ENCODE results near the gene DOCK6.
A peak's percentile ranks its signal among the peaks of the same experiment; 100 is the strongest.
"Not testable (repeated sequence)": the region's sequence is repeated elsewhere in the genome, so short reads cannot be mapped to it uniquely, and the experiment has no call there.

Gene DOCK6

GRCh38 chr19:11197291-11198174, 64.8 kb downstream of the DOCK6 start, which contains the start of gene KANK2:
Gene KANK2, minus strand, starts transcription at chr19:11197545. Its CDS starts 3,034 bp downstream, at chr19:11194511.
- peak; percentile 82 for DNase-seq (ENCODE audit: low spot score)

- DNase-seq (ENCODE audit: low spot score), result peak; percentile 62
Observed at GRCh38 chr19:11196406-11197287, 65.7 kb downstream of the DOCK6 start.

- no peak for DNase-seq (ENCODE audit: low spot score)
Observed at GRCh38 chr19:11195681-11196080, 66.6 kb downstream of the DOCK6 start.

- no peak for DNase-seq (ENCODE audit: low spot score)
Observed at GRCh38 chr19:11194656-11195558, 67.4 kb downstream of the DOCK6 start.

- DNase-seq (ENCODE audit: low spot score), result no peak
Observed at GRCh38 chr19:11194173-11194572, 68.2 kb downstream of the DOCK6 start.

GRCh38 chr19:11192957-11193939, 69.1 kb downstream of the DOCK6 start:
- no peak for DNase-seq (ENCODE audit: low spot score)

- DNase-seq (ENCODE audit: low spot score), result no peak
Observed at GRCh38 chr19:11191934-11192333, 70.4 kb downstream of the DOCK6 start.

GRCh38 chr19:11191273-11191755, 71.0 kb downstream of the DOCK6 start:
- no peak for DNase-seq (ENCODE audit: low spot score)

- no peak for DNase-seq (ENCODE audit: low spot score)
Observed at GRCh38 chr19:11190501-11190900, 71.8 kb downstream of the DOCK6 start.

GRCh38 chr19:11187441-11187840, 74.9 kb downstream of the DOCK6 start:
- DNase-seq (ENCODE audit: low spot score), result no peak

GRCh38 chr19:11182994-11183393, 79.3 kb downstream of the DOCK6 start:
- DNase-seq (ENCODE audit: low spot score), result no peak

GRCh38 chr19:11181488-11181887, 80.8 kb downstream of the DOCK6 start:
- DNase-seq (ENCODE audit: low spot score), result no peak

- DNase-seq (ENCODE audit: low spot score), result not testable (repeated sequence)
Observed at GRCh38 chr19:11180975-11181374, 81.3 kb downstream of the DOCK6 start.

- DNase-seq (ENCODE audit: low spot score), result no peak
Observed at GRCh38 chr19:11180346-11180745, 82.0 kb downstream of the DOCK6 start.

- no peak for DNase-seq (ENCODE audit: low spot score)
Observed at GRCh38 chr19:11179716-11180297, 82.5 kb downstream of the DOCK6 start.

- not testable (repeated sequence) for DNase-seq (ENCODE audit: low spot score)
Observed at GRCh38 chr19:11179145-11179465, 83.2 kb downstream of the DOCK6 start.

GRCh38 chr19:11177592-11177991, 84.7 kb downstream of the DOCK6 start:
- DNase-seq (ENCODE audit: low spot score), result no peak

GRCh38 chr19:11176466-11177193, 85.7 kb downstream of the DOCK6 start:
- DNase-seq (ENCODE audit: low spot score), result no peak

GRCh38 chr19:11175920-11176319, 86.4 kb downstream of the DOCK6 start:
- no peak for DNase-seq (ENCODE audit: low spot score)
